Ovary (tissue), 9 donors: ENCODE measurements around the gene TMCC3. TPM values are rescaled to one million over a fixed set of nuclear protein-coding genes. Genes with fewer than 3 reads are reported as not detected.
"Not testable (repeated sequence)": the region's sequence is repeated elsewhere in the genome, so short reads cannot be mapped to it uniquely, and the experiment has no call there.

ENCODE experiments used
- DNase-seq, 5 donors: peaks; one replicate each; pipeline ENCODE4 v3.0.0-alpha.2; 2019 to 2020
- H3K27ac ChIP-seq, 2 donors: fragments of 200-600 bp; one replicate each; pipeline versions ENCODE4 v1.5.1 to v1.8.0; 2019 to 2022
- H3K27me3 ChIP-seq: fragments of 200-600 bp; one replicate; pipeline ENCODE4 v1.8.0; 2022
- H3K36me3 ChIP-seq: fragments of 200-600 bp; sonication (generic); one replicate; pipeline ENCODE4 v1.5.1; 2019
- H3K4me1 ChIP-seq: one replicate; pipeline ENCODE4 v1.8.1; 2013; ENCODE audit warnings: mild to moderate bottlenecking, moderate library complexity; ENCODE audit not compliant: insufficient read depth
- H3K4me3 ChIP-seq: fragments of 200-600 bp; sonication (generic); one replicate; pipeline ENCODE4 v1.5.1; 2017
- H3K9me3 ChIP-seq, 2 donors: fragments of 200-600 bp in 1 of 2; sonication (generic) in 1 of 2; one replicate each; pipeline versions ENCODE4 v1.5.1 to v1.8.1; 2013 to 2019; ENCODE audit warnings: mild to moderate bottlenecking in 1 of 2, moderate library complexity in 1 of 2
- CTCF ChIP-seq, 3 donors: fragments of 450-650 bp in 2 of 3; fragments of 200-600 bp in 1 of 3; IDR thresholded peaks; one replicate each; pipeline versions ENCODE4 v1.5.1 to v1.8.0; 2016 to 2022; ENCODE audit warnings: antibody characterized with exemption in 3 of 3, mild to moderate bottlenecking in 1 of 3
- EP300 ChIP-seq: sonication (generic); formaldehyde crosslinking; IDR thresholded peaks from one replicate; pipeline ENCODE4 v1.6.1; 2017; ENCODE audit warnings: antibody characterized with exemption
- POLR2A ChIP-seq: fragments of 450-650 bp; IDR thresholded peaks from one replicate; pipeline ENCODE4 v1.6.1; 2017; ENCODE audit warnings: antibody characterized with exemption, mild to moderate bottlenecking, moderate library complexity
- WGBS, 3 donors: extraction: QIAGEN DNeasy Blood & Tissue Kit in 1 of 3; methylation state at CpG; one replicate each; pipeline versions ENCODE4 v1.1.5 to v1.1.7; 2013 to 2017; 5-methylcytosine and 5-hydroxymethylcytosine counted together
- intact Hi-C, 4 donors: fragments of 100-400 bp; cut with DNase I; formaldehyde crosslinking; loops; one replicate each; pipeline versions ENCODE4 v1.11.0 to v1.15.1; 2022 to 2023
- polyA plus RNA-seq, 2 donors: library from polyadenylated mRNA; stranded (reverse); fragments of 200-250 nt in 1 of 2; fragments of 350-450 nt in 1 of 2; fragmentation: Illumina TruSeq in 1 of 2; extraction: RNeasy Lipid Tissue Mini Kit (QIAGEN cat#74804) in 1 of 2; gene quantifications; one replicate each; pipeline ENCODE4 v1.2.3, GENCODE V29; 2013 to 2014
- total RNA-seq, 7 donors: library from RNA; depleted of rRNA in 2 of 7; stranded (reverse); fragments of >200 nt in 2 of 7; fragmentation: NEBNext Ultra II Directional in 3 of 7; extraction: Animal tissue kit (Norgen Biotek cat#: 25700) in 3 of 7; gene quantifications; one replicate each; pipeline versions ENCODE4 v1.1.0 to v1.2.4, GENCODE V29; 2016 to 2023
- donor health status: DM: no; HTN: no; CAD: no; lungs with moderate emphysema.
- donor health status: DM: no; HTN: no; CAD: no.
- donor health status: Bipolar disorder and iron deficiency.
- donor health status: DM: yes; HTN: yes; CAD: no.
- donor health status: DM: no; HTN: no; CAD: no.
- donor health status: DM: yes; HTN: yes; CAD: no.

The TMCC3 gene
- total and polyA plus RNA-seq, 9 donors: 4.8 to 24.6 (median 9.6) TPM

DNA sequence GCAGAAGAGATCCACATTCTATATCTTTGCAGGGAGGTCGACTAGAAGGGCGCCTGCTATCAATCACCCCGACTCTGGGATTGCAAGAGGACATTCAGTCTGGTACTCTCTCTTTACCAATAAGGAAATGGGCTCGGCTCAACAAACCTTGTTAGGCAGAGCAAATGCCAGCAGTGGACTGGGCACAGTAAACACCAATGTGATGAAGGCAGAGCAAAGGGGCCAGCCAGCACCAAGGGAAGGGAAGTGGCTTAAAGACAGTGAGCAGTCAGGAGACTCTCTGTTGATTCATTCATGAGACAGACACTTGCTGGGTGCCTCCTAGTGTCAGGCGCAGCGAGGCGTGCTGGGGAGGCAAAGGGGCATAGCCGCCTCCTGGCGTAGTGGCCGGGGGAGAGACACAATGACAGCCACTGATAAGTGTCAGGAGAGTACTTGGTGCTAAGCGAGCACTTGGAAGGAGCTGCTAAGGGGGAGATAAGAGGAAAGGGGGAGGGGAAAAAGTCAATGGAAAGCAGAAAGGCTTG lies 34.1 kb downstream of the TMCC3 start:
- no peak overlapping the region for H3K4me3 ChIP-seq
- WGBS, 3 donors: 79 to 81% (median 80%) methylated on average over 11 of the region's 11 CpGs

DNA sequence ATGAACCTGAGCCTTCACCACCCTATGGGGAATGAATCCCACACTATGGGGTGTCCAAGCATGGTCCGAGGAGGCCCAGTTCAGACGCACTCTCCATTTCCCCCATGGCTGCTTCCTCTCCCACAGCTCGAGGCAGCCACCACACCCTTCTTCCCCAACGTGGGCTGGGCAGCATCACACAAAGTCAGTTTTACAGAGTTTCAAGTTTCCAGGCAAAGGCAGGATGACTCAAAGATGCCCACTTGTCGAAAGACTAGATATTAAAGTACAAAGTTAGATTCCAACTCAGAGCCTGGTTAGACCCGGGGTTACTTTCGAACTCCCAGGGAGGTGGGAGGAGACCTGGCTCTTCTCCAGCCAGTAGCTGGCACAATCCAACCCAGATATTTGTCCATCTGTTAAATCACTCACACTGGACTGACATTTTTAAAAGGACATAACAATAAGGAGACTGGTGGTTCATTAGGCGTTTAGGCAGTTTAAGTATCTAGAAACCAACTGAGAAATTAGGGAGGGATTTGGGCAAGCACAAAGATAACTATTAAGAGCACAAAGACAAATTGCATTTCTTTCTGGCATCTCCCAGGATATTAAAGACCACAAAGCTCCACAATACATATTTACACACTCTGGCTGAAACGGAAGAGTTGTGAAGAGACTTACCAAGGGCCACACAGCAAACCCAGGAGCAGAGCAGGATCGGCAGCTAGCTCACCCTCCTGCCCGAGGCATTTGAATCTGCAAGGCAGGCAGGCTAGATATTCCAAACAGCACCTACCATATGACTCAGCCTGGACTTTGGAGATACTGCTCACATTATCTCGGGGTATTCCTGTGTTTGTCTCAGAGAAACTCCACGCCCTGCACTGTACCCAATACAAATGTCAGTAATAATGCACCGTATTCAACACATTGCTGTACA lies 34.8 kb downstream of the TMCC3 start:
- H3K4me1 ChIP-seq: peaks cover 11% of the 10 kb centered on the region
- intact Hi-C loops: no loop called here
- peak in 2 of 5 donors; percentile 37 to 38 for DNase-seq
- TF ChIP-seq EP300: no peak
- TF ChIP-seq POLR2A: no peak
- TF ChIP-seq CTCF (IDR thresholded peaks at IDR 0.05): no peak
- H3K4me3 ChIP-seq: no peak overlapping the region
- 22 to 28% (median 23%) methylated on average over 14 of the region's 14 CpGs for WGBS, 3 donors
- no peaks in the 10 kb centered on the region for H3K27me3 ChIP-seq
- no peaks in the 10 kb centered on the region for H3K9me3 ChIP-seq
- H3K27ac ChIP-seq: no peak overlapping the region
- no peaks in the 10 kb centered on the region for H3K36me3 ChIP-seq

More for the DNA sequence above, 34.1 kb downstream of the TMCC3 start:
- intact Hi-C loops: no loop called here
- Histone ChIP-seq H3K36me3 (no peaks in the 10 kb centered on the region), H3K9me3 (no peaks in the 10 kb centered on the region), H3K27me3 (no peaks in the 10 kb centered on the region), H3K27ac (no peak overlapping the region), H3K4me1 (peaks cover 11% of the 10 kb centered on the region)
- DNase-seq: no peak
- TF ChIP-seq EP300 (no peak), POLR2A (no peak)

DNA sequence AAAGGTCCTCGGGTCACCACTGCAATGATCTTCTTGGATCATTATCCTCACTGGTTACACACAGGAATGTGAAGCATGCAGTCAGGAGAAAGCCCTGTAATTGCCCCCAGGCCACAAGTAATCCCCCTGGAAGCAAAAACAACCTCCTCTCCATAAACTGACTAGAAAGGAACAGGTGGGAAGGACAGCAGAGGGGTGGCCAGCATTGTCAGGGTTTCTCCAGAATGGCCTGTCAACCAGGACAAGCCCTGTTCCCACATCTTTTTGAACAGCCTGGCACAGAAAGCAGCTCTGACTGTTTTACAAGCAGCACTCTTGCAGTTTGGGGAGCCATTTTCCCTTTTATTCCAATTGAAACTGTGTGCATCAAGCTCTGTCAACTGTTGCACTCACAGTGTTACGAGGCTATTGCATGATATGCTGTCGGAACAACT lies 36.1 kb downstream of the TMCC3 start:
- Histone ChIP-seq H3K4me3 (no peak overlapping the region), H3K27me3 (no peaks in the 10 kb centered on the region), H3K27ac (no peak overlapping the region), H3K9me3 (no peaks in the 10 kb centered on the region), H3K4me1 (peaks cover 11% of the 10 kb centered on the region), H3K36me3 (no peaks in the 10 kb centered on the region)
- DNase-seq: no peak
- WGBS, 3 donors: 70 to 83% (median 80%) methylated on average over 3 of the region's 3 CpGs
- intact Hi-C loops: no loop called here
- no peak for TF ChIP-seq EP300
- no peak for TF ChIP-seq CTCF (IDR thresholded peaks at IDR 0.05)
- TF ChIP-seq POLR2A: no peak

- WGBS, 3 donors: 63 to 74% (median 71%) methylated on average over 5 of the region's 5 CpGs
- Histone ChIP-seq H3K27ac (no peak overlapping the region), H3K4me1 (peaks cover 2% of the 10 kb centered on the region), H3K4me3 (no peak overlapping the region), H3K9me3 (no peaks in the 10 kb centered on the region), H3K36me3 (no peaks in the 10 kb centered on the region), H3K27me3 (no peaks in the 10 kb centered on the region)
- intact Hi-C loops: no loop called here
- no peak for DNase-seq
- no peak for TF ChIP-seq POLR2A
- no peak for TF ChIP-seq CTCF (IDR thresholded peaks at IDR 0.05)
- no peak for TF ChIP-seq EP300
Observed at GRCh38 chr12:94609917-94610443, 40.4 kb downstream of the TMCC3 start.

GRCh38 chr12:94606810-94607209 lies 43.5 kb downstream of the TMCC3 start:
- WGBS, 3 donors: 88 to 89% (median 88%) methylated on average over 6 of the region's 6 CpGs
- intact Hi-C loops, H3K27ac ChIP-seq, H3K36me3 ChIP-seq, H3K4me1 ChIP-seq, H3K9me3 ChIP-seq, H3K27me3 ChIP-seq, H3K4me3 ChIP-seq, DNase-seq: not testable (repeated sequence)
